Glutamatergic neuron (in vitro differentiated cells): ENCODE results near the gene PHKB. TPM values are rescaled to one million over a fixed set of nuclear protein-coding genes. Genes with fewer than 3 reads are reported as not detected.
"Not testable (repeated sequence)": the region's sequence is repeated elsewhere in the genome, so short reads cannot be mapped to it uniquely, and the experiment has no call there.

Experiments used
- DNase-seq: peaks from one replicate; pipeline ENCODE4 v3.0.0; 2022
- H3K27ac Mint-ChIP-seq: one replicate; pipeline ENCODE4 v1.8.0; 2020; ENCODE audit warnings: mild to moderate bottlenecking, mixed read lengths, inconsistent platforms; ENCODE audit not compliant: unreplicated experiment
- H3K27me3 Mint-ChIP-seq: one replicate; pipeline ENCODE4 v1.8.0; 2020; ENCODE audit warnings: mild to moderate bottlenecking, moderate library complexity, mixed read lengths, inconsistent platforms; ENCODE audit not compliant: unreplicated experiment
- H3K36me3 Mint-ChIP-seq: one replicate; pipeline ENCODE4 v1.8.0; 2020; ENCODE audit warnings: mild to moderate bottlenecking, mixed read lengths, inconsistent platforms; ENCODE audit not compliant: unreplicated experiment
- H3K4me1 Mint-ChIP-seq: one replicate; pipeline ENCODE4 v1.8.0; 2020; ENCODE audit warnings: mild to moderate bottlenecking, low read depth, mixed read lengths, inconsistent platforms; ENCODE audit not compliant: unreplicated experiment
- H3K4me3 Mint-ChIP-seq: one replicate; pipeline ENCODE4 v1.8.0; 2020; ENCODE audit warnings: mild to moderate bottlenecking, mixed read lengths, inconsistent platforms; ENCODE audit not compliant: unreplicated experiment
- H3K9me3 Mint-ChIP-seq: one replicate; pipeline ENCODE4 v1.8.0; 2020; ENCODE audit warnings: mild to moderate bottlenecking, moderate library complexity, mixed read lengths, inconsistent platforms; ENCODE audit not compliant: unreplicated experiment
- CTCF ChIP-seq: fragments of 200-600 bp; sonication (generic); IDR thresholded peaks from one replicate; pipeline ENCODE4 v1.5.0; 2021; ENCODE audit not compliant: partially characterized antibody, unreplicated experiment
- total RNA-seq: library from RNA; stranded (reverse); fragmentation: NEBNext Ultra II Directional; extraction: Animal tissue kit (Norgen Biotek cat#: 25700); gene quantifications from one replicate; pipeline ENCODE4 v1.2.1, GENCODE V29; 2021; ENCODE audit not compliant: unreplicated experiment

PHKB gene
- total RNA-seq, 1 donor from 2014 or later = 123 TPM

GRCh38 chr16:47470211-47470610 is 9.1 kb downstream of the PHKB start:
- Mint-ChIP-seq H3K4me3 (no peak overlapping the region), H3K27ac (no peak overlapping the region), H3K36me3 (no peaks in the 10 kb centered on the region), H3K9me3 (no peaks in the 10 kb centered on the region), H3K27me3 (no peaks in the 10 kb centered on the region), H3K4me1 (peaks cover 17% of the 10 kb centered on the region)
- no peak for DNase-seq
- TF ChIP-seq CTCF = no peak

- Mint-ChIP-seq H3K4me3 (no peak overlapping the region), H3K9me3 (no peaks in the 10 kb centered on the region), H3K4me1 (peaks cover 14% of the 10 kb centered on the region), H3K27me3 (no peaks in the 10 kb centered on the region), H3K27ac (no peak overlapping the region), H3K36me3 (no peaks in the 10 kb centered on the region)
- no peak for TF ChIP-seq CTCF
- DNase-seq = no peak
Measured at GRCh38 chr16:47470810-47471209, 9.7 kb downstream of the PHKB start.

GRCh38 chr16:47473004-47473403 is 11.9 kb downstream of the PHKB start:
- H3K27ac Mint-ChIP-seq, H3K4me3 Mint-ChIP-seq, DNase-seq: not testable (repeated sequence)

GRCh38 chr16:47473792-47474191 is 12.7 kb downstream of the PHKB start:
- no peak for TF ChIP-seq CTCF
- Mint-ChIP-seq H3K27ac (no peak overlapping the region), H3K4me3 (no peak overlapping the region), H3K9me3 (no peaks in the 10 kb centered on the region), H3K4me1 (peaks cover 9% of the 10 kb centered on the region), H3K27me3 (no peaks in the 10 kb centered on the region), H3K36me3 (no peaks in the 10 kb centered on the region)
- DNase-seq = no peak

More at GRCh38 chr16:47473004-47473403, 11.9 kb downstream of the PHKB start:
- peaks cover 12% of the 10 kb centered on the region for H3K4me1 Mint-ChIP-seq
- not testable (repeated sequence) for H3K9me3 Mint-ChIP-seq, H3K27me3 Mint-ChIP-seq, H3K36me3 Mint-ChIP-seq

- peaks cover 2% of the 10 kb centered on the region for H3K4me1 Mint-ChIP-seq
- no peaks in the 10 kb centered on the region for H3K9me3 Mint-ChIP-seq
- H3K36me3 Mint-ChIP-seq = no peaks in the 10 kb centered on the region
- no peak overlapping the region for H3K4me3 Mint-ChIP-seq
- no peak for DNase-seq
- TF ChIP-seq CTCF = no peak
- no peak overlapping the region for H3K27ac Mint-ChIP-seq
- H3K27me3 Mint-ChIP-seq = peaks cover 3% of the 10 kb centered on the region
Measured at GRCh38 chr16:47475786-47476185, 14.7 kb downstream of the PHKB start.
